ENCODE data around the gene GTPBP8.

Gene GTPBP8

DNA sequence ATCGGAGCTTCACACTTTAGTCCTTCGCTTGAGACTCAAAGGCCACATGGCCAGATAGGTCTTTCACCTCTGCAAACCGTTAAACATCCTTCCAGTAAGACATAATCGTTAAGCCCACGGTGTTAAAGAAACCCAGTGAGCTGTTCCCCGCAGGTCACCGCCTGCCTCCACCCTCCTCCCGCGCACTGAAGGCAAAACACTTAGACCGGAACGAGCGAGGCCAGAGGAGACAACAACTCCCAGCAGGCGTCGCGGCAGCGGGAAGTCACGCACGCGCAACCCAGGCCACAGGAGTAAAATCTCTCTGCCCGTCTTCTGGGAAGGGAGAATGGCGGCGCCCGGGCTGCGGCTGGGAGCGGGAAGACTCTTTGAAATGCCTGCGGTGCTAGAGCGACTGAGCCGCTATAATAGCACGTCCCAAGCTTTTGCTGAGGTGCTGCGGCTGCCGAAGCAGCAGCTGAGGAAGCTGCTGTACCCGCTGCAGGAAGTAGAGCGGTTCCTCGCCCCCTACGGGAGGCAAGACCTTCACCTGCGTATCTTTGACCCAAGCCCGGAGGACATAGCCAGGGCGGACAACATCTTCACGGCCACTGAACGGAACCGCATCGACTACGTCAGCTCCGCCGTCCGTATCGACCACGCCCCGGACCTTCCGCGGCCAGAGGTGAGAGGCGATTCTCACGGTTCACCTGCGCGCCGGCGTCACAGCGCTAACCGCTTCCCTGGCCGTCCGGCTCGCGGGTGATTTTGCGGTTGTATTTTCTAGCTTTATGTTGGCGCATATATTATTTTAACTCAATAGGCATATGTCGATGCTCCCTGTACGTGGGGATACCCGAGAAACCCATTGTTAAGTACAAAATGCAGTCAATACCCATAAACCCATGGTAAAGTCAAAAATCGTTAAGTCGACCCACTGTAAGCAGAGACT lies at the start of gene GTPBP8:
TSS of gene GTPBP8 (plus strand) at position 313 of the 931 bp plus-strand sequence. CDS start at position 329, 16 bp downstream.
- peak; percentile 84 for DNase-seq

- DNase-seq, result no peak
Measured at GRCh38 chr3:112948346-112948838, 42.4 kb upstream of the GTPBP8 start.

DNA sequence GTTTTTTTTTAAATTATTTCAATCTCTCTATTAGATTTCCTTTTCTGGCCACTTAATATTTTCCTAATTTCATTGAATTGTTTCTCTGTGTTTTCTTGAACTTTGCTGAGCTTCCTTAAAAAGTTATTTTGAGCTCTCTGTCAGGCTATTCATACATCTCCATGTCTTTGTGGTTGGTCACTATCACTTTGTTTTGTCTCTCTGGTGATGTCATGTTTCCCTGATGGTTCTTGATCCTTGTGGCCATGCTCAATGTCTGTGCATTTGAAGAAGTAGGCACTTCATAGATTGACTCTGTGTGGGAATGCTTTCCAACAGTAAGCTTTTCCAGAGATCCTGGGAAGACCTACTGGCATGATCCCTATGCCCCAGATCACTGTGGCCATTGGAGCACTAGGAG lies 34.4 kb upstream of the GTPBP8 start:
- DNase-seq, result peak; percentile 41

GRCh38 chr3:112958811-112959560 lies 31.8 kb upstream of the GTPBP8 start:
- no peak for DNase-seq

- no peak for DNase-seq
Measured at GRCh38 chr3:112963683-112964082, 27.1 kb upstream of the GTPBP8 start.

GRCh38 chr3:112965656-112966055 lies 25.1 kb upstream of the GTPBP8 start:
- peak; percentile 31 for DNase-seq

GRCh38 chr3:112966633-112967032 lies 24.2 kb upstream of the GTPBP8 start:
- DNase-seq, result peak; percentile 86

GRCh38 chr3:112967425-112967824 lies 23.4 kb upstream of the GTPBP8 start:
- no peak for DNase-seq

- peak; percentile 89 for DNase-seq
Measured at GRCh38 chr3:112967828-112968227, 23.0 kb upstream of the GTPBP8 start.

DNA sequence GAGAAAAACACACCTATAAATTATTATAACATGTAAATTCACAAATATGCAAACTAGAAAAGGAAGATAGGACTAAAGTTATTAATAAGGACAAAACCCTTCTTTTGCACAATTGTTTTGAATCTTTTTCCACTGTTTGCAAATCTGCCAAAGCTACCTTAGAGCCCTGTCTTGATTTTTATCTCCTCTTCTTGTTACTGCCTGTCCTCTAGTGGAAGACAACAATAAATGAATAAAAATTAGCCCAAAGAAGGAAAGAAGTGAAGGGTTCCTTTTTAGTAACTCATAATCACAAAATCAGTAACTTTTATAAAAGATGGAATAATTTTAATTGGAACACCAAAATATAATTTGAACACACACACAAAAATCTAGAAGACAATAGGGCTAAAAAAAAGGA lies 18.6 kb upstream of the GTPBP8 start:
- DNase-seq, result no peak

GRCh38 chr3:112973325-112974177 lies 17.2 kb upstream of the GTPBP8 start:
- DNase-seq, result peak; percentile 51

DNA sequence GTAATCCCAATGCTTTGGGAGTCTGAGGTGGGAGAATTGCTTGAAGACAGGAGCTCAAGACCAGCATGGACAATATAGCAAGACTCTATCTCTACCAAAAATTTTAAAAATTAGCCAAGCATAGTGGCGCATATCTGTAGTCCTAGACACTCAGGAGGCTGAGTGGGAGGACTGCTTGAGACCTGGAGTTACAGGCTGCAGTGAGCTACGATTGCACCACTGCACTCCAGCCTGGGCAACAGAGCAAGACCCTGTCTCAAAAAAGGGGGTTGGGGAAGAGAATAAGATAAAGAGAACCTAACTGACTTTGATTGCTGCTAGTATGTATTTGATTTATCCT lies 16.6 kb upstream of the GTPBP8 start:
- DNase-seq, result no peak

DNA sequence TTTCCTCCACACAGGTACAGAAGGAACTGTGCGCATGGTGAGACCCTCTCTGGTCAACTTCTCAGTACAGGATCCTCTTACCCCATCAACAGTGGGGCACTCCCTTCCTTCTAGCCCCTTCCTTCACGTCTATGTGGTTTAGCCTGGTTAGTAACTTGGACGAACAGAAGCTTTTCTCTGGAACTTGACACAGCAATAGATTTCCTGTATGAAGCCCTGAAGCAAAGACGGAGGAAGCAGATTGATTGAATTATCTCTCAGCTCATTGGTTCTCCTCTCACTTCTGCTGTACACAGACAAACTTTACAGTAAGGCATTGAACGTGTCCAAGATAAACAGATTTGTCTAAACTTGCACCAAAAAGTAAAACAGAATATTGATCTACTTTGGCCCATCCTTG lies 15.9 kb upstream of the GTPBP8 start, which contains the start of gene CD200R1:
TSS of gene CD200R1 (minus strand) at position 210 of the 400 bp plus-strand sequence. CDS start 246 bp downstream, outside the sequence.
- no peak for DNase-seq

DNA sequence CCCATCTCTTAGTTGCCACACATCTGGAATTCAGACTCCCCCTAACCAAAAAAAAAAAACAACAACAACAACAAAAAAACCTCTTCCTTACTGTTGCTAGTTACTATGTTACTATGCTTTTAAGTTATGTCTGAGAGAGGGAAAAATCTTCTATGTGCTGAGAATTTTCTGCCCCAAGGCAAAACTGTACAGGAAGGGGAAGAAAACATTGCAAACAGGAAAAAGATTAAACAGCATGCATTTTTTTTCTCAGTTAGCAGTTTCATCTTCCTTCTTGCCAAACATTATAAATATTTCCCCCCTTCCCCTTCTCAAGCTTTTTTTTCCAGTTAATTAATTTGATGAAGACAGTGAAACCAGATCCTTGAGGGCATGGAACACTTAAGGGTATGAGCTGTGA lies 14.8 kb upstream of the GTPBP8 start:
- DNase-seq, result no peak

DNA sequence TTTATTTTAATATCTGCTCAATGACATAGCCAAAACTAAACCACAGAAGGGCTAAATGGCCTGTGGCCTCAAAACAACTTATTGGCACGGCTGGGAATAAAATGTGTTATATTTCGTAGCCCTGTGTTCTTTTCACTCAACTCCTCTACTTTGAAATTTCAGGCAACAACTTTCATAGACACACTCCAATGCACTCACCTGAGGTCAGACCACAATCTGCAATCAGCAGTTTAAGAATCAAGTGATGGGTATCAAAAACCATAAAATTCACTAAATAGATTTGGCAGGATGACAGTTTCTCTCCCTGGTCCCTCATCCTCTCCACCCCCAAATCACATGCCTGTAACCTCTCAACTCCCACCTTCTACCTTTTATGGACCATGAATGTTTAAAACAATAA lies 13.8 kb upstream of the GTPBP8 start:
- no peak for DNase-seq

- DNase-seq, result peak; percentile 30
Measured at GRCh38 chr3:112979244-112979832, 11.4 kb upstream of the GTPBP8 start.

GRCh38 chr3:112980080-112980479 lies 10.7 kb upstream of the GTPBP8 start:
- DNase-seq, result no peak

DNA sequence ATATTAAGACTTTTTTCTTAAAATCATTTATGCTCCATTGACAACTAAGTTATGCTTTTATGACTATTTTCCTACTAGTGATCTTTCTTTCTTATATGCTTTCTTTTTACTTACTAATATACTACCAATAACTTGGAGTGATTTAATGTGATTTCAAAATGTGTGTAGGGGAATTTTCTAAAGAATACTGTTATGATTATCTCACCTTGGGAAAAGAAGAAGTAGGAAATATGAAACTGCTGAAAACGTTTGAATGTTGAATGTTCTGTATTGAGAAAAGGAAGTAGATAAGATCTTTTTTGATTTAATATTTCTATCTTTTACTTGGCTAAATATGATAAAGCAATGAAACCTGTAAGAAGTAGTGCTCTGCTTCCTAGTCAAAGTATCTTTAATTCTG lies 8.1 kb upstream of the GTPBP8 start:
- DNase-seq, result peak; percentile 12

GRCh38 chr3:112984485-112984884 lies 6.3 kb upstream of the GTPBP8 start:
- no peak for DNase-seq

- no peak for DNase-seq
Measured at GRCh38 chr3:112987710-112988334, 3.0 kb upstream of the GTPBP8 start.

- DNase-seq, result no peak
Measured at GRCh38 chr3:112995800-112996199, 5.0 kb downstream of the GTPBP8 start.

DNA sequence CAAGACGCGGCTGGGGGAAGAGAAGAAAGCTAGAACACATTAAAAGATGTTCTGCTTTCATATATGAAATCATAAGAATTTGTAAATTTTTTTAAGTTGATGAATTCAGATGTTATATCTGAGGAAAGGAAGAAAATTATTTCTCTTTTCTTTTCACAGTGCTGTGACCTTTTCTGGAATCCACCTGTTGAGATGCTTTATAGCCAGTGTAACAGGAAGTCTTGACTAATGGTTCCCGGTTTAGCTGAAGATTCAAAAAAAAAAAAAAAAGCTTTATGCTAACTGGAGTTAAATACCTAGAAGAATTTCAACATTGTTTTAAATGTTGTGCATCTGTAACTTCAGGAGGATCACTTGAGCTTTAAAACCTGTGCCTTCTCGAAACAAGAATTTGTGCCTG lies 9.9 kb downstream of the GTPBP8 start:
- no peak for DNase-seq
